ENCODE data around the gene KRT80. TPM values are rescaled to one million over a fixed set of nuclear protein-coding genes. Genes with fewer than 3 reads are reported as not detected.

Gene KRT80
- total RNA-seq, 1 donor from 2014 or later = 7.9 TPM

- Histone ChIP-seq H3K27ac (peak overlapping the region; percentile 98), H3K4me1 (peaks cover 44% of the 10 kb centered on the region)
- no peak for DNase-seq (ENCODE audit: extremely low spot score in 2 of 2)
Observed at GRCh38 chr12:52155048-52155868, 36.6 kb downstream of the KRT80 start.

GRCh38 chr12:52152905-52153317 lies 38.9 kb downstream of the KRT80 start:
- no peak for TF ChIP-seq CTCF (IDR thresholded peaks at IDR 0.05)
- TF ChIP-seq POLR2AphosphoS5 (IDR thresholded peaks at IDR 0.05; ENCODE audit: insufficient read depth in 1 of 2, low read depth in 1 of 2) = no peak
- TF ChIP-seq POLR2A (IDR thresholded peaks at IDR 0.05) = no peak
- no peaks in the 10 kb centered on the region for H3K9me3 ChIP-seq
- intact Hi-C loops (cut with DNase I) = no loop called here
- H3K27me3 ChIP-seq = no peaks in the 10 kb centered on the region
- DNase-seq (ENCODE audit: extremely low spot score in 2 of 2) = no peak
- H3K4me1 ChIP-seq = peaks cover 68% of the 10 kb centered on the region
- peak overlapping the region; percentile 98 for H3K27ac ChIP-seq
- H3K4me3 ChIP-seq = no peak overlapping the region
- no peaks in the 10 kb centered on the region for H3K36me3 ChIP-seq

More at GRCh38 chr12:52155048-52155868, 36.6 kb downstream of the KRT80 start:
- Histone ChIP-seq H3K9me3 (no peaks in the 10 kb centered on the region), H3K27me3 (no peaks in the 10 kb centered on the region), H3K36me3 (no peaks in the 10 kb centered on the region), H3K4me3 (no peak overlapping the region)
- intact Hi-C loops (cut with DNase I) = loop anchor here (5.0 kb wide), 2 partner anchors 172 to 732 kb away; no protein-coding TSS in a partner anchor
- TF ChIP-seq POLR2AphosphoS5 (IDR thresholded peaks at IDR 0.05; ENCODE audit: insufficient read depth in 1 of 2, low read depth in 1 of 2) (peak in 1 of 2 donors; percentile 71), CTCF (IDR thresholded peaks at IDR 0.05) (no peak)

GRCh38 chr12:52151837-52152783 lies 39.7 kb downstream of the KRT80 start:
- intact Hi-C loops (cut with DNase I) = no loop called here
- Histone ChIP-seq H3K27ac (peak overlapping the region; percentile 98), H3K4me1 (peaks cover 76% of the 10 kb centered on the region)

GRCh38 chr12:52151153-52151836 lies 40.5 kb downstream of the KRT80 start:
- Histone ChIP-seq H3K36me3 (no peaks in the 10 kb centered on the region), H3K4me1 (peaks cover 82% of the 10 kb centered on the region), H3K9me3 (no peaks in the 10 kb centered on the region), H3K27ac (peak overlapping the region; percentile 98), H3K4me3 (no peak overlapping the region), H3K27me3 (no peaks in the 10 kb centered on the region)
- intact Hi-C loops (cut with DNase I) = no loop called here
- no peak for TF ChIP-seq POLR2AphosphoS5 (IDR thresholded peaks at IDR 0.05; ENCODE audit: insufficient read depth in 1 of 2, low read depth in 1 of 2)
- no peak for TF ChIP-seq CTCF (IDR thresholded peaks at IDR 0.05)
- no peak for TF ChIP-seq POLR2A (IDR thresholded peaks at IDR 0.05)
- no peak for DNase-seq (ENCODE audit: extremely low spot score in 2 of 2)

More at GRCh38 chr12:52151837-52152783, 39.7 kb downstream of the KRT80 start:
- Histone ChIP-seq H3K36me3 (no peaks in the 10 kb centered on the region), H3K9me3 (no peaks in the 10 kb centered on the region), H3K4me3 (peak overlapping the region; percentile 27 to 44), H3K27me3 (no peaks in the 10 kb centered on the region)
- peak in 1 of 2 donors; percentile 31 for TF ChIP-seq POLR2AphosphoS5 (IDR thresholded peaks at IDR 0.05; ENCODE audit: insufficient read depth in 1 of 2, low read depth in 1 of 2)
- peak; percentile 80 to 91 (median 90) for TF ChIP-seq CTCF (IDR thresholded peaks at IDR 0.05)
- TF ChIP-seq POLR2A (IDR thresholded peaks at IDR 0.05) = no peak
- DNase-seq (ENCODE audit: extremely low spot score in 2 of 2) = no peak

Measured in vagina (tissue), 2 donors.